ENCODE measurements around the gene RHO.
"Not testable (repeated sequence)": the region's sequence is repeated elsewhere in the genome, so short reads cannot be mapped to it uniquely, and the experiment has no call there.

The RHO gene

GRCh38 chr3:129528589-129529100 is at the start of gene RHO:
Gene RHO, plus strand, starts transcription at chr3:129528639. Its CDS starts 95 bp downstream, at chr3:129528734.
- H3K4me3 ChIP-seq (ENCODE audit: low read length) = no peak within 1 kb of the TSS
- no peaks in the 10 kb centered on the region for H4K20me1 ChIP-seq (ENCODE audit: insufficient read depth, low read length)
- H3K4me1 ChIP-seq (ENCODE audit: low read length) = no peaks in the 10 kb centered on the region
- no peaks in the 10 kb centered on the region for H3K9me2 ChIP-seq (replicated peaks; ENCODE audit: insufficient read depth, low read length)
- TF ChIP-seq, protein P1, sequence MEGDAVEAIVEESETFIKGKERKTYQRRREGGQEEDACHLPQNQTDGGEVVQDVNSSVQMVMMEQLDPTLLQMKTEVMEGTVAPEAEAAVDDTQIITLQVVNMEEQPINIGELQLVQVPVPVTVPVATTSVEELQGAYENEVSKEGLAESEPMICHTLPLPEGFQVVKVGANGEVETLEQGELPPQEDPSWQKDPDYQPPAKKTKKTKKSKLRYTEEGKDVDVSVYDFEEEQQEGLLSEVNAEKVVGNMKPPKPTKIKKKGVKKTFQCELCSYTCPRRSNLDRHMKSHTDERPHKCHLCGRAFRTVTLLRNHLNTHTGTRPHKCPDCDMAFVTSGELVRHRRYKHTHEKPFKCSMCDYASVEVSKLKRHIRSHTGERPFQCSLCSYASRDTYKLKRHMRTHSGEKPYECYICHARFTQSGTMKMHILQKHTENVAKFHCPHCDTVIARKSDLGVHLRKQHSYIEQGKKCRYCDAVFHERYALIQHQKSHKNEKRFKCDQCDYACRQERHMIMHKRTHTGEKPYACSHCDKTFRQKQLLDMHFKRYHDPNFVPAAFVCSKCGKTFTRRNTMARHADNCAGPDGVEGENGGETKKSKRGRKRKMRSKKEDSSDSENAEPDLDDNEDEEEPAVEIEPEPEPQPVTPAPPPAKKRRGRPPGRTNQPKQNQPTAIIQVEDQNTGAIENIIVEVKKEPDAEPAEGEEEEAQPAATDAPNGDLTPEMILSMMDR (IDR thresholded peaks at IDR 0.05; ENCODE audit: low read length) = no peak
- no peak within 1 kb of the TSS for H3K27ac ChIP-seq (ENCODE audit: low read length)
- no peaks in the 10 kb centered on the region for H3K36me3 ChIP-seq (replicated peaks; ENCODE audit: insufficient read depth, low read length)
- no peaks in the 10 kb centered on the region for H3K9me3 ChIP-seq (replicated peaks; ENCODE audit: insufficient read depth, low read length)
- no peak within 1 kb of the TSS for H3K9ac ChIP-seq (ENCODE audit: low read length)
- H3F3A ChIP-seq (ENCODE audit: insufficient read depth, low read length) = no peaks in the 10 kb centered on the region
- DNase-seq = no peak
- H3K4me2 ChIP-seq (ENCODE audit: low read depth, low read length) = no peak within 1 kb of the TSS
- no peaks in the 10 kb centered on the region for H3K79me2 ChIP-seq (ENCODE audit: low read length)
- no peak within 1 kb of the TSS for H2AFZ ChIP-seq (ENCODE audit: low read length)
- no peaks in the 10 kb centered on the region for H3K27me3 ChIP-seq (replicated peaks; ENCODE audit: insufficient read depth, low read length)

- not testable (repeated sequence) for H3K9ac ChIP-seq (ENCODE audit: low read length); H3K9me2 ChIP-seq (replicated peaks; ENCODE audit: insufficient read depth, low read length); H3K27me3 ChIP-seq (replicated peaks; ENCODE audit: insufficient read depth, low read length); H3K4me2 ChIP-seq (ENCODE audit: low read depth, low read length); H4K20me1 ChIP-seq (ENCODE audit: insufficient read depth, low read length); H2AFZ ChIP-seq (ENCODE audit: low read length); H3K79me2 ChIP-seq (ENCODE audit: low read length); H3K9me3 ChIP-seq (replicated peaks; ENCODE audit: insufficient read depth, low read length); H3K4me3 ChIP-seq (ENCODE audit: low read length); H3F3A ChIP-seq (ENCODE audit: insufficient read depth, low read length); H3K36me3 ChIP-seq (replicated peaks; ENCODE audit: insufficient read depth, low read length); H3K4me1 ChIP-seq (ENCODE audit: low read length); H3K27ac ChIP-seq (ENCODE audit: low read length); DNase-seq
These were observed 47.1 kb upstream of the RHO start for GRCh38 chr3:129481225-129481765.

DNA sequence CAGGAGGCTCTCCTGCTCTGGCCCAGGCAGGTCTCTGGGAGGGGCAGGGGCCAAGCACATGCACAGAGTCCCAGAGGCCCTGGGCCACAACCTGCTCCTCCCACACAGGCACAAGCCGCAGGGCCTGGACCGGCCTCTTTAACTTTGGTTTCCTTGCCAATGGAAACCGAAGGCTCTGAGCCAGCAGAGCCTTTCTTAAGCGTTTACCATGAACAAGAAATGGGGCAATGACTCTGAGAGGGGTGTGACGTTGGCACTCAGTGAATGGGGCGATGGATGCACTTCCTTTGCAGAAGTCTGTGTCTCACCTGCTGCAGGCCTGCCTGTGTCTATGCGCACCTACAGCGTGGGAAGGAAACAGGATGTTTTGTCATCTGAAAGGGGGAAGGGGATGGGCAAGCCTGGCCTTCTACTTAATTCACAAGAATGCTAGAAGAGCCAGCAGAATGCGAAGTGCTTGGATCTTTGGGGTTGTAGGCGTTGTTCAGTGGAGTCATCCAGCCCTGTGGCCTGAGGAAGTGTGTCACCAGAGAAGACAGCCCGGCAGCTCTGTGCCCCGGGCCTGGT is 46.6 kb upstream of the RHO start:
- Histone ChIP-seq H3K9me3 (replicated peaks; ENCODE audit: insufficient read depth, low read length) (no peaks in the 10 kb centered on the region), H3K4me2 (ENCODE audit: low read depth, low read length) (no peak overlapping the region), H3K27ac (ENCODE audit: low read length) (no peak overlapping the region), H3K27me3 (replicated peaks; ENCODE audit: insufficient read depth, low read length) (no peaks in the 10 kb centered on the region), H3K36me3 (replicated peaks; ENCODE audit: insufficient read depth, low read length) (no peaks in the 10 kb centered on the region), H3K9me2 (replicated peaks; ENCODE audit: insufficient read depth, low read length) (no peaks in the 10 kb centered on the region), H3F3A (ENCODE audit: insufficient read depth, low read length) (no peaks in the 10 kb centered on the region), H4K20me1 (ENCODE audit: insufficient read depth, low read length) (no peaks in the 10 kb centered on the region), H3K4me3 (ENCODE audit: low read length) (no peak overlapping the region), H2AFZ (ENCODE audit: low read length) (no peak overlapping the region), H3K4me1 (ENCODE audit: low read length) (no peaks in the 10 kb centered on the region), H3K79me2 (ENCODE audit: low read length) (no peaks in the 10 kb centered on the region), H3K9ac (ENCODE audit: low read length) (no peak overlapping the region)
- TF ChIP-seq EZH2 (optimal IDR thresholded peaks at IDR 0.05; ENCODE audit: low read depth, low read length) (no peak), EZH2phosphoT487 (IDR thresholded peaks at IDR 0.05; ENCODE audit: low read length) (no peak)
- TF ChIP-seq, protein P1 (IDR thresholded peaks at IDR 0.05; ENCODE audit: low read length) = no peak
- DNase-seq = no peak

GRCh38 chr3:129482721-129483120 is 45.7 kb upstream of the RHO start:
- H3K4me1 ChIP-seq (ENCODE audit: low read length) = no peaks in the 10 kb centered on the region
- no peak overlapping the region for H3K27ac ChIP-seq (ENCODE audit: low read length)
- no peak overlapping the region for H3K4me2 ChIP-seq (ENCODE audit: low read depth, low read length)
- no peak overlapping the region for H2AFZ ChIP-seq (ENCODE audit: low read length)
- no peak overlapping the region for H3K4me3 ChIP-seq (ENCODE audit: low read length)
- H3K27me3 ChIP-seq (replicated peaks; ENCODE audit: insufficient read depth, low read length) = no peaks in the 10 kb centered on the region
- H3K9ac ChIP-seq (ENCODE audit: low read length) = no peak overlapping the region
- no peaks in the 10 kb centered on the region for H4K20me1 ChIP-seq (ENCODE audit: insufficient read depth, low read length)
- no peak for TF ChIP-seq EZH2phosphoT487 (IDR thresholded peaks at IDR 0.05; ENCODE audit: low read length)
- TF ChIP-seq, protein P1 (IDR thresholded peaks at IDR 0.05; ENCODE audit: low read length) = peak; percentile 15; the same call in 1 of the 2 replicates
- H3K9me2 ChIP-seq (replicated peaks; ENCODE audit: insufficient read depth, low read length) = no peaks in the 10 kb centered on the region
- no peaks in the 10 kb centered on the region for H3K36me3 ChIP-seq (replicated peaks; ENCODE audit: insufficient read depth, low read length)
- no peaks in the 10 kb centered on the region for H3F3A ChIP-seq (ENCODE audit: insufficient read depth, low read length)
- H3K9me3 ChIP-seq (replicated peaks; ENCODE audit: insufficient read depth, low read length) = no peaks in the 10 kb centered on the region
- DNase-seq = no peak
- H3K79me2 ChIP-seq (ENCODE audit: low read length) = no peaks in the 10 kb centered on the region

Measured in MM.1S (cell line).